Stimulated activated CD4-positive, alpha-beta T cell treated with anti-CD3 and anti-CD28 coated beads, Interleukin-2, amount 100 ng/mL, for 48 hours (primary cell): Measurements from ENCODE around the gene GMPR2.
A peak's percentile ranks its signal among the peaks of the same experiment; 100 is the strongest.
"Not testable (repeated sequence)": the region's sequence is repeated elsewhere in the genome, so short reads cannot be mapped to it uniquely, and the experiment has no call there.

Experiments used
- DNase-seq, 2 donors: peaks; one replicate each; pipeline ENCODE4 v3.0.0-alpha.2; 2020

The GMPR2 gene

GRCh38 chr14:24203249-24203886 lies 29.4 kb upstream of the GMPR2 start:
- DNase-seq = not testable (repeated sequence)

- DNase-seq = no peak
Measured at GRCh38 chr14:24204163-24205146, 28.3 kb upstream of the GMPR2 start.

DNA sequence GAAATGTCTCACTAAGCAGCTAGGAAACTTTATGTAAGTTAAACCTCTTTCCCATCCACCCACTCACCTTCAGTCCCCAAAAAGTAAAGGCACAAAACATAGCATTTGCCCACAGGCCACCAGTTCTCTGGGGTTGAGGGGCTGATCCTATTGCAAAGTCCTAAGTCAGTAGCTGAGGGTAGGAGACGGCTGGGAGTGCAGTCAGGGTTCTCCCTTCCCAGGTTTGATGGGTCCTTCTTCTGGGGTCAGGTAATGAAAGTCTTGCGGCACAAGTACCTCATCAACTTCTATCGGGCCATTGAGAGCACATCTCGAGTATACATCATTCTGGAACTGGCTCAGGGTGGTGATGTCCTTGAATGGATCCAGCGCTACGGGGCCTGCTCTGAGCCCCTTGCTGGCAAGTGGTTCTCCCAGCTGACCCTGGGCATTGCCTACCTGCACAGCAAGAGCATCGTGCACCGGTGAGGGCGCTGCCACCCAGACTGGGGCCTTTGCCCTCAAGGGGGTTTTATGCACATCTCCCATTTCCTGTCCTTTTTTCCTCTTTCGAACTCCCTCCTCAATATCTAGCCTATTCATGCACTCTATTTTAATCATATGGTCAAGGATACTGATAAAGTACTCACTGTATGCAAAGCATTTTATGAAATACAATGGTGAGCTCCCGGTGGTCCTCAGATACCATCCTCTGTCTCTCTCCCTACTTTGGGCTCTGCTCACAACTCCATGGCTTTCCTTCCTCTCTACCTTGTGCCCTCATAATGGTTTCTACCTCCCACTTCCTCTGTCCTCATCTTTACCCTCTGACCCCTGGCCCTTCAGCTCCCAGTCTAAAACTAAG lies 26.2 kb upstream of the GMPR2 start:
- DNase-seq = no peak

DNA sequence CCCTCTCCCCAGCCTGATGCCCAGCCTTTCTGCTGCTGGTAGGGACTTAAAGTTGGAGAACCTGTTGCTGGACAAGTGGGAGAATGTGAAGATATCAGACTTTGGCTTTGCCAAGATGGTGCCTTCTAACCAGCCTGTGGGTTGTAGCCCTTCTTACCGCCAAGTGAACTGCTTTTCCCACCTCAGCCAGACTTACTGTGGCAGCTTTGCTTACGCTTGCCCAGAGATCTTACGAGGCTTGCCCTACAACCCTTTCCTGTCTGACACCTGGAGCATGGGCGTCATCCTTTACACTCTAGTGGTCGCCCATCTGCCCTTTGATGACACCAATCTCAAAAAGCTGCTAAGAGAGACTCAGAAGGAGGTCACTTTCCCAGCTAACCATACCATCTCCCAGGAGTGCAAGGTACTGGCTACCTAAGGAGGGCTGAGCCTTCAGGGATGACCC lies 25.6 kb upstream of the GMPR2 start:
- DNase-seq = no peak

- DNase-seq = no peak
Measured at GRCh38 chr14:24207625-24208024, 25.1 kb upstream of the GMPR2 start.

DNA sequence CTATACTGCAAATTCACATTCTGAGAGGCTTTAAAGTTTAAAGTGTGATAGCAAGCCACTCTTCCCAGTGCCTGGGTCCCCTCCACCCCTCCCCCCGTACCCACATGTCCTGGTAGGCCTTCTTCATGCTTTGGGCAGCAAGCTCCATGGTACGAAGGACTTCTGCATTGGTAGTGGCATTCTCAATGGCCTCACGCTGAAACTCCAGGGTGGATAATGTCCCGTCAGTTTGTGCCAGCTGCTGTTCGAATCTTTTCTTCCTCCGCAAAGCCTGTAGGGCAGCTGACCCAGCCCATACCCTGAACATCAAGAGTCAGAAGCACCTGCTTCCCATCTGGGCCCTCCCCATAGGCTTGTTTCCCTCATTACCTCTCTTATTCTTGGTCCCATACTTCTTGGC lies 21.4 kb upstream of the GMPR2 start:
- no peak for DNase-seq

DNA sequence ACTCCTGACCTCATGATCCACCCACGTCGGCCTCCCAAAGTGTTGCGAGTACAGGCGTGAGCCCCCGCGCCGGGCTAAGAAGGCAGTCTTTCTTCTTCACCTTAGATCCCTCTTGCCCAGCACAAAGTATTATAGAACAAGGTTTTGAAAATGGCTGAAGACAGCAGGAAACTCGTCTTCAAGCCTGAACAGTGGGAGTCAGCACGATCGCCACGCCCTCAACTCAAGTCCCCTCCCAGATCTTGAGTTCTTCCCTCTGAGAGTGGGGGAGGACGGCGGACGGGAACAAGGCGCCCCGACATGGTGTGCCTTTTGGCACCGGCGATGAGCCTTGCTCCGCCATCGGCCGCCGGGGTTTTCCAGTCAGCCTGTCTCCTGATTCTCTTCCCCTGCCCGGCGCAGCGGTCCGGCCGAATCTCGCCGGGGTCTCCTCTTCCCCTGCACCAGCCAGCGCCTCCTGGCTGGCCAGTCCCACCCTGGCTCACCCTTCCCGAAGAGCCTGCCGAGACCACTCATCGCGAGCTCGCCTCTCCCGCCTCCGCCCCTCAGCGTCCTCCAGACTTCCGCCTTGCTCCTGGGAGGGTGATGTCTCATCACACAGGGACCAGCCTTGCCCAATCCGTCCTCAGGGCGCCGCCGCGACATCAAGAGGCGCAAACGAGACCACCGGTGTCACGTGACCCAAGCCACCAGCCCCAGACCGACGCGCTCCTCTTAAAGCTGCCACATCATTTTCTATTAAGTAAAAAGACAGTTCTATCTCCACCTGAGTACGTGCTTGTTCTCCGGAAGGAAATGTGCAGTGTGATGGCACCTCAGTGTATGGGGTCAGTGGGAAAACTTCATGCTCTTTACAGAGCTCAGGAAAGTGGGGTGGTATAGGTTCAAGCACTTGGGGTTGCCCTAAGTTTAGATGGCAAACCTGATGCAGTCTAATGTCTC lies 19.5 kb upstream of the GMPR2 start, which contains the start of gene CHMP4A:
TSS of gene CHMP4A (minus strand) at position 565 of the 942 bp plus-strand sequence. CDS start at position 516, 49 bp downstream.
- DNase-seq = peak; percentile 91 to 93

- DNase-seq = no peak
Measured at GRCh38 chr14:24213866-24214662, 18.7 kb upstream of the GMPR2 start.

DNA sequence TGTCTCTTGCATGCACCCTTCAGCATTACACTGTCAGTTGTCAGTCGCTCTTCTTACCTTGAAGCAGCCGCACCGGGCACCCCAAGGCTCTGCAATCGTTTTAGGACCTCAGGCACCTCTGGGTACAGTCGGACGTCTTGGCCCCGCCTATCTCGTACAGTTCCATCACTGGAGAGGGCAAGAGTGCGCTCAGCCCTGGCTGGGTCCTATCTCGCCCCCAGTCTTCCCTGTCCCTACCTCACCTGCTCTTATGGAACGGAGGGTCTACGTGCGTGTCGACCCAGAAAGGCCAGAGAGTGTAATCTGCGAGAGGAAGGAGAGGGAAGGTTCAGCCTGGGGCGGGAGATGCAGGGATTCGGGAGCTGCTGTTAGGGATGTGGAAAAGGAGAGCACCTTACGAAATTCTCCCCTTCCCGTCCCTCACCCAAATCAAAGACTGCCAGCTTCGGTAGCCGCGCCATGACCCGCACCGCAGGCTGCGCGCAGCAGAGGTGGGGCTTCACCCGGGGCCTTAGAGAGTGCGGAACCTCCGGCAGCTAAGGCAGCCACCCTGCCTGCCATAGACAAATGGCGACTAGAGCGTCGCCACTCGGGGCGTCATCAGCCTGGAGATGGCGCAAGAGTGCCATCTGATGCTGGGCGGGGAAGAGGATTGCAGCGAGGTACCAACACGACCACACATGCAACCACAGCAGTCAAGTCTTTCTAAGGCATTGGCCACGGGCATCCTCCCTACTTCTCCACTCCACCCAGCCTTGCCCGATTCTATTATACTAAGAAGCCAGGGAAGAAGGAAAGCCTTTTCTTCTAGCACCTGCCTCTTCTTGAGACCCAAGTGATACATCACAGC lies 17.0 kb upstream of the GMPR2 start, which contains the start of gene MDP1:
TSS of gene MDP1 (minus strand) at position 572 of the 850 bp plus-strand sequence. CDS start at position 461, 111 bp downstream.
- peak; percentile 69 to 75 for DNase-seq

- DNase-seq = no peak
Measured at GRCh38 chr14:24216345-24216699, 16.4 kb upstream of the GMPR2 start.

DNA sequence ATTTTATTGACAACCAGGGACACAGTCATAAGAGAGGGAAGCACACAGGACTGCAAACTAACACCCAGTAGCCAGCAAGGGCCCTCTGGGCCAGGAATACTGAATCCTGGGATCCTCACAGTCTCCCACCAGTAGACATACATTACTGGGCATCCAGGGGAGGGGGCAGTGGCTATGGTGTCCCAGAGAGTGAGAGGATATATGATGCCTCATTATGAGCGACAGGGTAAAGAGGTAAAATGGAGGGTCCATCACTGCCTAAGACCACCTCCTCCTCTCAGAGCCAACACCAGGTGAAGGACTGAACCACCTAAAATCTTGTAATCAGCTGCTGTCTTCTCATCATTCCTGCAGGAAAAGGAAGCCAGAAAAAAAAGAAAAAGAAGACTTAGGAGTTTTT lies 15.9 kb upstream of the GMPR2 start:
- DNase-seq = not testable (repeated sequence)

GRCh38 chr14:24219080-24219479 lies 13.6 kb upstream of the GMPR2 start:
- DNase-seq = no peak

- DNase-seq = no peak
Measured at GRCh38 chr14:24219521-24219920, 13.2 kb upstream of the GMPR2 start.

- not testable (repeated sequence) for DNase-seq
Measured at GRCh38 chr14:24222987-24223386, 9.7 kb upstream of the GMPR2 start.

- no peak for DNase-seq
Measured at GRCh38 chr14:24224618-24225071, 8.1 kb upstream of the GMPR2 start.

DNA sequence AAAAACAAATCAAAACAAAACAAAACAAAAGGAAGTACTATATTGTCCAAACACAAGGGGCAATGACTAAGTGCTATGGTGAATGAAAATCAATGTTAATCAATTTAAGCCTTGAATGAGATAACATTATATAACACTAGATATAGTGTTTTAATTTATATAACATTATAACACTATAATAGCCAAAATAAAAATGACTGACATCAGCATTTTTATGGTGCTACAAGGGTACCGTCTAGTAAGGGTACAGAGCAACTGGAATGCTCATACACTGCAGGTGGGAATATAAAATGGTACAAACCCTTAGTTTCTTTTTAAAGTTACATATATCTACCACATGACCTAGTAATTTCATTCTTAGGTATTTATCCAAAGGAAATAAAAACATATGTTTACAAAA lies 6.3 kb upstream of the GMPR2 start:
- no peak for DNase-seq

DNA sequence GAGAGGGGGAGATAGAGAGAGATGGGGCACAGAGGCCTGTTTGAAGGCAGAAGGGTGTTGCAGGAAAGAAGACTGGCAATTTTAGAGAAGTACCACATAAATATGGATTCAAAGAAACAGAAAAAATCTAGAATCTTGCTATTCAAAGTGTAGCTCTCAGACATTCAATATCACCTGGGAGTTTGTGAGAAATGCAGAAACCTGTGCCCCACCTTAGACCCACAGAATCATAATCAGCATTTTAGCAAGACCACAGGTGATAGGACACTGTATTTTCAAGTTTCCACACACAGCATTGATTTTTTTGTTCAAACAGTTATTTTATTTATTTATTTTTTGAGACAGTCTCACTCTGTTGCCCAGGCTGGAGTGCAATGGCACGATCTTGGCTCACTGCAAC lies 3.8 kb upstream of the GMPR2 start:
- DNase-seq = no peak

- DNase-seq = no peak
Measured at GRCh38 chr14:24231263-24232120, 1.2 kb upstream of the GMPR2 start.
